ENCODE data around the gene ABCC9. TPM values are rescaled to one million over a fixed set of nuclear protein-coding genes. Genes with fewer than 3 reads are reported as not detected.

The ABCC9 gene
- total RNA-seq, 4 donors from 2014 or later: 76.1 to 140 (median 118) TPM

- Histone ChIP-seq H3K4me3 (peak overlapping the region; percentile 59 to 66 (median 62)), H3K4me1 (no peaks in the 10 kb centered on the region), H3K36me3 (no peaks in the 10 kb centered on the region), H3K27me3 (peaks cover 0 to 5% (median 5%) of the 10 kb centered on the region in 3 donors), H3K9me3 (no peaks in the 10 kb centered on the region), H3K27ac (peak overlapping the region; percentile 52 to 72 (median 70))
- in situ Hi-C loops (cut with MboI; ENCODE audit: low sequenced_read_pairs in 4 of 4) (no loop called here), intact Hi-C loops (cut with DNase I; ENCODE audit: low total_unique reads) (no loop called here)
- TF ChIP-seq POLR2A (IDR thresholded peaks at IDR 0.05): no peak
- no peak for TF ChIP-seq CTCF (IDR thresholded peaks at IDR 0.05 in 4 of 5, conservative IDR thresholded peaks at IDR 0.05 in 1 of 5)
- DNase-seq (no peak), ATAC-seq (no peak)
Measured at GRCh38 chr12:21775133-21775820, 165.9 kb downstream of the ABCC9 start.

- H3K36me3 ChIP-seq: no peaks in the 10 kb centered on the region
- in situ Hi-C loops (cut with MboI; ENCODE audit: low sequenced_read_pairs in 4 of 4) (no loop called here), intact Hi-C loops (cut with DNase I; ENCODE audit: low total_unique reads) (loop anchor here (5.0 kb wide), 1 partner anchor 213 kb away; no protein-coding TSS in a partner anchor)
- no peaks in the 10 kb centered on the region for H3K9me3 ChIP-seq
- TF ChIP-seq CTCF (IDR thresholded peaks at IDR 0.05 in 4 of 5, conservative IDR thresholded peaks at IDR 0.05 in 1 of 5): no peak
- peak in 1 of 2 donors; percentile 38 for TF ChIP-seq POLR2A (IDR thresholded peaks at IDR 0.05)
- DNase-seq (peak; percentile 43 to 44), ATAC-seq (peak; percentile 55 to 68)
- H3K27ac ChIP-seq: peak within 1 kb of the TSS; percentile 57 to 73 (median 71)
- H3K4me3 ChIP-seq: peak within 1 kb of the TSS; percentile 59 to 66 (median 62)
- H3K4me1 ChIP-seq: no peaks in the 10 kb centered on the region
- peaks cover 0 to 5% (median 5%) of the 10 kb centered on the region in 3 donors for H3K27me3 ChIP-seq
Measured at GRCh38 chr12:21774358-21775132, 166.7 kb downstream of the ABCC9 start, which contains the start of gene KCNJ8. Gene KCNJ8 (minus strand): TSS chr12:21774706. CDS start chr12:21773616, 1,090 bp downstream.

GRCh38 chr12:21773806-21774205 lies 167.4 kb downstream of the ABCC9 start:
- Histone ChIP-seq H3K36me3 (no peaks in the 10 kb centered on the region), H3K4me3 (peak overlapping the region; percentile 59 to 66 (median 62)), H3K4me1 (no peaks in the 10 kb centered on the region), H3K27ac (peak overlapping the region; percentile 57 to 73 (median 71)), H3K27me3 (peaks cover 0 to 5% (median 5%) of the 10 kb centered on the region in 3 donors), H3K9me3 (no peaks in the 10 kb centered on the region)
- intact Hi-C loops (cut with DNase I; ENCODE audit: low total_unique reads) (loop anchor here (2.0 to 5.0 kb wide), 2 partner anchors 167 to 213 kb away; partner anchors contain the start of gene ABCC9), in situ Hi-C loops (cut with MboI; ENCODE audit: low sequenced_read_pairs in 4 of 4) (no loop called here)
- TF ChIP-seq POLR2A (IDR thresholded peaks at IDR 0.05) (no peak), CTCF (IDR thresholded peaks at IDR 0.05 in 4 of 5, conservative IDR thresholded peaks at IDR 0.05 in 1 of 5) (no peak)
- DNase-seq (no peak), ATAC-seq (no peak)

- no peaks in the 10 kb centered on the region for H3K4me1 ChIP-seq
- in situ Hi-C loops (cut with MboI; ENCODE audit: low sequenced_read_pairs in 4 of 4) (no loop called here), intact Hi-C loops (cut with DNase I; ENCODE audit: low total_unique reads) (loop anchor here (2.0 to 5.0 kb wide), 2 partner anchors 167 to 214 kb away; partner anchors contain the start of gene ABCC9)
- peak overlapping the region; percentile 57 to 73 (median 71) for H3K27ac ChIP-seq
- TF ChIP-seq POLR2A (IDR thresholded peaks at IDR 0.05) (no peak), CTCF (IDR thresholded peaks at IDR 0.05 in 4 of 5, conservative IDR thresholded peaks at IDR 0.05 in 1 of 5) (peak in 2 of 5 experiments; percentile 22 to 36)
- no peaks in the 10 kb centered on the region for H3K36me3 ChIP-seq
- peak overlapping the region; percentile 59 to 66 (median 62) for H3K4me3 ChIP-seq
- ATAC-seq: peak; percentile 67 to 77
- H3K27me3 ChIP-seq: peaks cover 0 to 5% (median 5%) of the 10 kb centered on the region in 3 donors
- DNase-seq: peak; percentile 26 to 59
- no peaks in the 10 kb centered on the region for H3K9me3 ChIP-seq
Measured at GRCh38 chr12:21773263-21773741, 167.9 kb downstream of the ABCC9 start.
